HepG2 (cell line): ENCODE measurements around the gene DALRD3. TPM values are rescaled to one million over a fixed set of nuclear protein-coding genes. Genes with fewer than 3 reads are reported as not detected.

Experiments
- ATAC-seq: fragments of 200-7000 bp; cut with Tn5 transposase; 3 replicates; pipeline ENCODE4 v1.9.1; 2020; ENCODE audit warnings: mild to moderate bottlenecking, moderate library complexity
- BruUV-seq: library from RNA; stranded (reverse); fragments of 400-500 nt; replicated peaks from 2 replicates; lab custom pipeline; 2021; lab: Mats Ljungman, UMichigan
- CTCF ChIA-PET: fragments of 300-600 bp; formaldehyde crosslinking; extraction: SDS; loops from one replicate; lab custom pipeline; 2021; ENCODE audit warnings: low total read pairs, inconsistent platforms, low intra/inter-chr PET ratio; lab: Yijun Ruan, JAX
- POLR2A ChIA-PET: fragments of 350-600 bp; sonication (Branson Sonifier 250); formaldehyde crosslinking; loops from one replicate; lab custom pipeline; 2020; ENCODE audit warnings: antibody characterized with exemption, inconsistent platforms; lab: Yijun Ruan, JAX
- DNase-seq: peaks from one replicate; pipeline ENCODE4 v3.0.0-alpha.2; 2015; ENCODE audit warnings: low spot score
- FAIRE-seq: peaks from 3 replicates; lab custom pipeline; 2011; peaks lifted over from hg19 to GRCh38; lab: Jason Lieb, UNC
- H2AFZ ChIP-seq: one replicate; pipeline ENCODE4 v1.6.1; 2011; ENCODE audit warnings: low read length, inconsistent platforms
- H3K27ac ChIP-seq: fragments of 300-600 bp; 3 replicates; pipeline ENCODE4 v1.8.0; 2011; ENCODE audit warnings: mixed run types, mild to moderate bottlenecking, mixed read lengths, low read length, inconsistent platforms; ENCODE audit not compliant: insufficient read depth; ENCODE audit errors: extremely low read length
- H3K27me3 ChIP-seq, 2 experiments: fragments of 200-600 bp in 1 of 2; 2 replicates in 1 of 2; 3 replicates in 1 of 2; pipeline versions ENCODE4 v1.6.0 to v1.8.0; 2011; ENCODE audit warnings: low read length in 2 of 2, mild to moderate bottlenecking in 2 of 2, moderate library complexity in 2 of 2, inconsistent platforms in 1 of 2; ENCODE audit not compliant: insufficient read depth in 2 of 2, control insufficient read depth in 1 of 2
- H3K36me3 ChIP-seq, 2 experiments: fragments of 200-600 bp in 1 of 2; replicated peaks in 1 of 2; 2 replicates in 1 of 2; 3 replicates in 1 of 2; pipeline versions ENCODE4 v1.5.1 to v1.8.0; 2011; ENCODE audit warnings: low read length in 2 of 2, inconsistent platforms in 1 of 2; ENCODE audit not compliant: insufficient read depth in 2 of 2, control insufficient read depth in 1 of 2
- H3K4me1 ChIP-seq: 2 replicates; pipeline ENCODE4 v1.5.1; 2012; ENCODE audit warnings: low read length, inconsistent platforms; ENCODE audit not compliant: insufficient read depth
- H3K4me2 ChIP-seq: 2 replicates; pipeline ENCODE4 v1.6.0; 2011; ENCODE audit warnings: low read depth, low read length, inconsistent platforms
- H3K4me3 ChIP-seq, 3 experiments: fragments of 200-600 bp in 1 of 3; sonication (generic), shearing (Covaris generic) in 1 of 3; replicated peaks in 1 of 3; 2 replicates each; pipeline ENCODE4 v1.5.1; 2011 to 2016; ENCODE audit warnings: low read length in 3 of 3, inconsistent platforms in 2 of 3, low read depth in 2 of 3, mild to moderate bottlenecking in 2 of 3, control low read depth in 1 of 3, mixed read lengths in 1 of 3; ENCODE audit not compliant: insufficient read depth in 1 of 3
- H3K79me2 ChIP-seq: one replicate; pipeline ENCODE4 v1.6.1; 2011; ENCODE audit warnings: low read length, inconsistent platforms; ENCODE audit not compliant: insufficient read depth
- H3K9ac ChIP-seq: 2 replicates; pipeline ENCODE4 v1.6.0; 2011; ENCODE audit warnings: mild to moderate bottlenecking, low read depth, low read length, inconsistent platforms; ENCODE audit not compliant: insufficient read depth
- H3K9me3 ChIP-seq: 2 replicates; pipeline ENCODE4 v1.5.1; 2012; ENCODE audit warnings: mild to moderate bottlenecking, low read length
- H4K20me1 ChIP-seq: 2 replicates; pipeline ENCODE4 v1.6.0; 2011; ENCODE audit warnings: inconsistent platforms, mild to moderate bottlenecking, low read length, moderate library complexity; ENCODE audit not compliant: insufficient read depth
- ARID2 ChIP-seq: sonication (generic); formaldehyde crosslinking; IDR thresholded peaks from 2 replicates; pipeline ENCODE4 v1.8.1; 2022; ENCODE audit warnings: mild to moderate bottlenecking, missing genetic modification reagents, borderline replicate concordance
- MEIS1 ChIP-seq: sonication (generic); formaldehyde crosslinking; IDR thresholded peaks from 2 replicates; pipeline ENCODE4 v1.9.0; 2021; ENCODE audit warnings: mild to moderate bottlenecking, missing genetic modification reagents, moderate library complexity, borderline replicate concordance
- MYNN ChIP-seq: sonication (generic); formaldehyde crosslinking; IDR thresholded peaks from 2 replicates; pipeline ENCODE4 v1.4.0; 2020; ENCODE audit warnings: mild to moderate bottlenecking, low read depth, missing genetic modification reagents
- PCBP2 ChIP-seq: fragments of 200-400 bp; formaldehyde crosslinking; optimal IDR thresholded peaks from 2 replicates; pipeline ENCODE3; 2018; ENCODE audit warnings: low read length, low read depth; ENCODE audit not compliant: poor library complexity, severe bottlenecking
- SMAD1 ChIP-seq: sonication (generic); formaldehyde crosslinking; IDR thresholded peaks from 2 replicates; pipeline ENCODE4 v1.4.0; 2020; ENCODE audit warnings: missing genetic modification reagents, low read depth, mild to moderate bottlenecking, borderline replicate concordance
- SOX6 ChIP-seq, 2 experiments: fragments of 450-650 bp in 1 of 2; sonication (generic) in 1 of 2; formaldehyde crosslinking in 1 of 2; IDR thresholded peaks; 2 replicates each; pipeline versions ENCODE4 v1.4.0 to v1.6.1; 2017 to 2020; ENCODE audit warnings: antibody characterized with exemption in 1 of 2, mild to moderate bottlenecking in 1 of 2, missing genetic modification reagents in 1 of 2
- ZFP90 ChIP-seq: sonication (generic); formaldehyde crosslinking; IDR thresholded peaks from 2 replicates; pipeline ENCODE4 v1.8.0; 2022; ENCODE audit warnings: missing genetic modification reagents, mild to moderate bottlenecking, inconsistent platforms, borderline replicate concordance
- ZNF136 ChIP-seq: sonication (generic); formaldehyde crosslinking; IDR thresholded peaks from 2 replicates; pipeline ENCODE4 v1.8.1; 2022; ENCODE audit warnings: low read depth, mild to moderate bottlenecking, moderate library complexity, missing genetic modification reagents
- ZNF335 ChIP-seq: sonication (generic); formaldehyde crosslinking; IDR thresholded peaks from 2 replicates; pipeline ENCODE4 v1.4.0; 2020; ENCODE audit warnings: missing genetic modification reagents
- ZNF337 ChIP-seq: sonication (generic); formaldehyde crosslinking; IDR thresholded peaks from 2 replicates; pipeline ENCODE4 v1.5.1; 2020; ENCODE audit warnings: missing genetic modification reagents, low read depth, mild to moderate bottlenecking, borderline replicate concordance
- ZNF383 ChIP-seq: sonication (generic); formaldehyde crosslinking; IDR thresholded peaks from 2 replicates; pipeline ENCODE4 v1.4.0; 2020; ENCODE audit warnings: missing genetic modification reagents, mild to moderate bottlenecking, borderline replicate concordance
- ZNF552 ChIP-seq: sonication (generic); formaldehyde crosslinking; IDR thresholded peaks from 2 replicates; pipeline ENCODE4 v1.9.0; 2022; ENCODE audit warnings: missing genetic modification reagents, mild to moderate bottlenecking, borderline replicate concordance
- ZNF776 ChIP-seq: sonication (generic); formaldehyde crosslinking; IDR thresholded peaks from 2 replicates; pipeline ENCODE4 v1.4.0; 2020; ENCODE audit warnings: mild to moderate bottlenecking, missing genetic modification reagents
- ZZZ3 ChIP-seq: sonication (generic); formaldehyde crosslinking; IDR thresholded peaks from 2 replicates; pipeline ENCODE4 v1.4.0; 2020; ENCODE audit warnings: missing genetic modification reagents, mild to moderate bottlenecking, borderline replicate concordance
- WGBS: methylation state at CpG from one replicate; pipeline ENCODE4 v1.1.6; 2017; ENCODE audit warnings: low lambda C conversion rate; 5-methylcytosine and 5-hydroxymethylcytosine counted together
- in situ Hi-C: cut with HindIII; loops from 2 replicates; pipeline ENCODE4 v1.10.0; 2017; ENCODE audit warnings: low pct_unique_long_range_greater_than_20kb; ENCODE audit not compliant: extremely low pct_ligation_motif_present
- intact Hi-C: fragments of 100-400 bp; cut with micrococcal nuclease; formaldehyde crosslinking; loops from one replicate; pipeline ENCODE4 v1.10.0; 2022; ENCODE audit not compliant: unreplicated experiment
- polyA plus RNA-seq, 8 experiments: library from polyadenylated mRNA; depleted of rRNA in 3 of 8; stranded (reverse) in 7 of 8; unstranded in 1 of 8; fragments of >200 nt; fragmentation: Illumina TruSeq in 4 of 8; extraction: Trizol in 4 of 8; gene quantifications; 2 replicates each; pipeline versions ENCODE4 v1.2.1 to v1.2.3, GENCODE V29; 2011 to 2016; ENCODE audit warnings: low read depth in 4 of 8, missing spikeins in 1 of 8, mixed read lengths in 1 of 8; ENCODE audit not compliant: insufficient read depth in 1 of 8
- total RNA-seq, 5 experiments: library from RNA; depleted of rRNA; stranded (reverse); fragments of >200 nt; fragmentation: Illumina TruSeq; extraction: Trizol; gene quantifications; 2 replicates each; pipeline ENCODE4 v1.2.3, GENCODE V29; 2016; ENCODE audit warnings: low read depth in 1 of 5
- TF ChIP-seq, protein P1 (sequence below): IDR thresholded peaks from 2 replicates; pipeline ENCODE4 v1.6.1; 2016; ENCODE audit warnings: low read depth, borderline replicate concordance
- TF ChIP-seq, protein P2 (sequence below): sonication (generic); formaldehyde crosslinking; IDR thresholded peaks from 2 replicates; pipeline ENCODE4 v1.5.0; 2020; ENCODE audit warnings: missing genetic modification reagents, mild to moderate bottlenecking, borderline replicate concordance
- TF ChIP-seq, protein P3 (sequence below): IDR thresholded peaks from 2 replicates; pipeline ENCODE4 v1.6.1; 2016; ENCODE audit warnings: mild to moderate bottlenecking, missing biosample characterization, missing genetic modification reagents
- TF ChIP-seq, protein P4 (sequence below): sonication (generic); formaldehyde crosslinking; IDR thresholded peaks from 2 replicates; pipeline ENCODE4 v1.8.0; 2022; ENCODE audit warnings: mild to moderate bottlenecking, missing genetic modification reagents, moderate library complexity

DALRD3 gene
- total and polyA plus RNA-seq, 2 of the 13 experiments (the other 11 are each of a cell fraction or from before 2014, with no cell fraction given), result 19.9 to 36.5 TPM

DNA sequence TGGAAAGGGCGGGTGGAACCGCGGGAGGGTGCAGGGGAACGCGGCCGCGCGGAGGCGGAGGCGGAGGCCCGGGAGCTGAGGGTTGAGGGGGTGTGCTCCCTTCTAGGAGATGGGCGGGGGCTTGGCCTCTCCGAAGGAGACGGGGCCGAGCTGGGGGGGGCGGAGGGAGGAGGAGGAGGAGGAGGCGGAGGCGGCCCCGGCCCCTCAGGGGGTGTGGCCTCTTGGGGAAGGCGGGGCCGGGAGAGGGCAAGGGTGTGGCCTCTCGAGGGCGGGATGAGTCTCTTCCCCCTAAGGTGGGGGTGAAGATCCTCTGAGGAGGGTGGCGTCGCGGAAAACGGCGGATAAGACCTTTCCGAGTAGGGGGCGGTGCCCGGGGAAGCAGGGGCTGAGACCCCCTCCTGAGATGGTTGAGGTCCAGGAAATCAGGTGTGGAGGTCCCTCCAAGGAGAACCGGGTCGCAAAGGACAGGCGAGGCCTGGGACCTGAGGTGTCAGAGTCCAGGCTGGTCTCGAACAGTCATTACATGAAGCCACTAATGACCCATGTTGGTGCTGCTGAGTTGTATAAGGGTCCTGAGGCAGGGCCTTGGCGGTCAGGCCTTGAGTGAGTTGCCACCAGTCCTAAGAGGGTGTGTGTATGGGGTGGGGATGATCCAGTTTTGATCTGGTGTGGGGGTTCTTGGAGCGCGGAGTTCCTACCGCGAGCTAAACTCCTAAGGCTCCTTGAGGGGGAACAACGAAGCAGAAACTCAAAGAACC lies 10.4 kb downstream of the DALRD3 start (continued):
- TF ChIP-seq SOX6 (IDR thresholded peaks at IDR 0.05), result no peak
- TF ChIP-seq SOX6 (CRISPR knock-in tag; IDR thresholded peaks at IDR 0.05), result no peak
- 0 out of 2 replicates have a peak, but pooled peaks have one; percentile 0 for TF ChIP-seq ARID2 (CRISPR knock-in tag)
- TF ChIP-seq PCBP2, result no peak
- TF ChIP-seq, protein P1, sequence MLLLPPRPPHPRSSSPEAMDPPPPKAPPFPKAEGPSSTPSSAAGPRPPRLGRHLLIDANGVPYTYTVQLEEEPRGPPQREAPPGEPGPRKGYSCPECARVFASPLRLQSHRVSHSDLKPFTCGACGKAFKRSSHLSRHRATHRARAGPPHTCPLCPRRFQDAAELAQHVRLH (CRISPR knock-in tag), result 0 out of 2 replicates have a peak, but pooled peaks have one; percentile 19
- TF ChIP-seq ZNF383 (CRISPR knock-in tag), result 0 out of 2 replicates have a peak, but pooled peaks have one; percentile 9
- no peak for TF ChIP-seq ZNF552
- TF ChIP-seq ZNF335 (CRISPR knock-in tag), result no peak
- TF ChIP-seq, all 625 proteins: peak for 14

DNA sequence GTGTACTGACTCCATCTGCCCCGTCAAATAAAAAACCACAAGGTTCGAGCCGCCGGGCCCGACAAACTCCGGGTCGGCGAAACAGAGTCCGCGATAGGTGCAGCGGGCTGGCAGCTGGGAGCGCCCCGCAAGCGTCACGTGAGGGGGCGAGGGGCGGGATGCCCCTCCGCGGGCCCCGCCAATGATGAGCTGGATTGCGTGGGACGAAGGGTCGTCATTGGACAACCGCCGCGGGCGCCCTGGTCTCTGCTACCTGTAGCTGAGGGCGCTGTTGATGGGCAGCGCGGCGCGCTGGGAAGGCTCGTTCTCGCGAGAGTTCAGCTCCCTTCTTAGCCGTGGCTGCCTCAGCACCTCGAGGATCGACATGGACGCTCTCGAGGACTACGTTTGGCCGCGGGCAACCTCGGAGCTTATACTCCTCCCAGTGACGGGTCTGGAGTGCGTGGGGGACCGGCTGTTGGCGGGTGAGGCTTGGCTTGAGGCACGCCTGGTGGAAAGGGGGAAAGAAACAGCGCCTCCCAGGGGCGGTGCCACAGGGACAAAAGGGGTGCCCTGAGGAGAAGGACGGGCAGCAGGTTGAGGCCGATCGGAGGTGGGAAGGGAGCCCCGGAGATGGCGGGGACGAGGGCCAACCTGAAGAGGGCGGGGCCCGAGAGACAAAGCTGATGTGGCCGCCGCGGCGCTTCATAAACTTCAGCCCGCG lies 11.2 kb downstream of the DALRD3 start, which contains the start of gene WDR6:
WDR6 (plus strand) TSS at position 324 of the 703 bp plus-strand sequence; CDS start at position 365, 41 bp downstream.
- H3K4me3 ChIP-seq, result peak within 1 kb of the TSS; percentile 74 to 88 (median 78)
- H3K9me3 ChIP-seq, result no peaks in the 10 kb centered on the region
- peak; percentile 93 for FAIRE-seq
- H3K36me3 ChIP-seq, result peaks cover 3 to 9% of the 10 kb centered on the region in 2 experiments
- BruUV-seq, result no TSS peak
- ChIA-PET CTCF (no interaction called here), POLR2A (interaction anchor here (0.8 to 12.8 kb wide), 26 partner anchors 8 to 547 kb away, joined by 3 to 280 read pairs (median 5); partner anchors contain the start of genes AMT, BSN, DAG1 and DALRD3)
- peaks cover 30% of the 10 kb centered on the region for H3K79me2 ChIP-seq
- peaks cover 14% of the 10 kb centered on the region for H4K20me1 ChIP-seq
- H3K27ac ChIP-seq, result peak within 1 kb of the TSS; percentile 86
- peak; percentile 95 for DNase-seq
- peak within 1 kb of the TSS; percentile 89 for H3K9ac ChIP-seq
- no peaks in the 10 kb centered on the region for H3K27me3 ChIP-seq
- peaks cover 58% of the 10 kb centered on the region for H3K4me1 ChIP-seq
- no peak within 1 kb of the TSS for H2AFZ ChIP-seq
- intact Hi-C loops (no loop called here), in situ Hi-C loops (no loop called here)
- WGBS, result 2% methylated on average over 35 of the region's 65 CpGs
- peak; percentile 93 for ATAC-seq
- peak within 1 kb of the TSS; percentile 92 for H3K4me2 ChIP-seq
- TF ChIP-seq MYNN (CRISPR knock-in tag) (no peak), ZNF337 (CRISPR knock-in tag) (peak; percentile 72; the same call in 1 of the 2 replicates), ZNF776 (CRISPR knock-in tag) (peak; percentile 81; the same call in 1 of the 2 replicates), ZNF136 (no peak), MEIS1 (peak; percentile 77; the same call in 1 of the 2 replicates), ZFP90 (CRISPR knock-in tag) (0 out of 2 replicates have a peak, but pooled peaks have one; percentile 11), SMAD1 (CRISPR knock-in tag) (peak; percentile 61; the same call in 1 of the 2 replicates), ZZZ3 (CRISPR knock-in tag) (peak; percentile 42; the same call in 1 of the 2 replicates)
- TF ChIP-seq, protein P2, sequence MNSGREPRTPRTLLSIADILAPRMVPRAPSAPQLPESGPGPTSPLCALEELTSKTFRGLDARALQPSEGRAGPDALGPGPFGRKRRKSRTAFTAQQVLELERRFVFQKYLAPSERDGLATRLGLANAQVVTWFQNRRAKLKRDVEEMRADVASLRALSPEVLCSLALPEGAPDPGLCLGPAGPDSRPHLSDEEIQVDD (CRISPR knock-in tag), result no peak
- TF ChIP-seq, protein P3, sequence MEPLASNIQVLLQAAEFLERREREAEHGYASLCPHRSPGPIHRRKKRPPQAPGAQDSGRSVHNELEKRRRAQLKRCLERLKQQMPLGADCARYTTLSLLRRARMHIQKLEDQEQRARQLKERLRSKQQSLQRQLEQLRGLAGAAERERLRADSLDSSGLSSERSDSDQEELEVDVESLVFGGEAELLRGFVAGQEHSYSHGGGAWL (CRISPR knock-in tag), result peak; percentile 13; the same call in 1 of the 2 replicates
- TF ChIP-seq, protein P4, sequence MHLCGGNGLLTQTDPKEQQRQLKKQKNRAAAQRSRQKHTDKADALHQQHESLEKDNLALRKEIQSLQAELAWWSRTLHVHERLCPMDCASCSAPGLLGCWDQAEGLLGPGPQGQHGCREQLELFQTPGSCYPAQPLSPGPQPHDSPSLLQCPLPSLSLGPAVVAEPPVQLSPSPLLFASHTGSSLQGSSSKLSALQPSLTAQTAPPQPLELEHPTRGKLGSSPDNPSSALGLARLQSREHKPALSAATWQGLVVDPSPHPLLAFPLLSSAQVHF (CRISPR knock-in tag), result 0 out of 2 replicates have a peak, but pooled peaks have one; percentile 5
